NCI-H2029 treated with DMSO at 0.1 percent for 48 hours (cell line): ENCODE results near the gene PBX3.

Experiments used
- DNase-seq: peaks from one replicate; lab custom pipeline; 2025; lab: John Stamatoyannopoulos, UW

The PBX3 gene

DNA sequence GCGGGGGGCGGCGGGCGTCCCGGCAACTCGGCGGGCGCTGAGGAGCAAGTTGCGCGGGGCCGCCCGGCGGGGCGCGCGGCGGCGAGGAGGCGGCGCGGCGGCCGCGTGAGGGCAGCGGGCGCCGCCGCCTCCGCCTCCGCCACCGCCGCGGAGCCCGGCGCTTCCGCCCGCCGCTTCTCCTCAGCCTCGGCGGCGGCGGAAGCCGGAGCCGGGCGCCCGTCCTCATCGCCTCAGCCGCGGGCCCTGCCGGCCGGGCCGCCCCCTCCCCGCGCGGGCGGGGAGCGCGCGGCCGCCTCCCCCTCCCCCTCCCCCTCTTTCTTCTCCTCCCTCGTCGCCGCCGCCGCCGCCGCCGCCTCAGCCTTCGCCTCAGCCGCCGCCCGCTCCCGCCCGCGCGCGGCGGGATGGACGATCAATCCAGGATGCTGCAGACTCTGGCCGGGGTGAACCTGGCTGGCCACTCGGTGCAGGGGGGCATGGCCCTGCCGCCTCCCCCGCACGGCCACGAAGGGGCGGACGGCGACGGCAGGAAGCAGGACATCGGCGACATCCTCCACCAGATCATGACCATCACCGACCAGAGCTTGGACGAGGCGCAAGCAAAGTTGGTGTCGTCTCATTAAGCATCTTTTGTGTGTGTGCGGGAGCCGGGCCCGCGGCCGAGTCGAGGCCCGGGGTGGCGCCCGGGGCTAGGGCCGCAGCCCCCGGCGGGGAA lies at the start of gene PBX3:
Gene PBX3 (plus strand): TSS at position 321 of the 712 bp plus-strand sequence.
- DNase-seq = no peak

DNA sequence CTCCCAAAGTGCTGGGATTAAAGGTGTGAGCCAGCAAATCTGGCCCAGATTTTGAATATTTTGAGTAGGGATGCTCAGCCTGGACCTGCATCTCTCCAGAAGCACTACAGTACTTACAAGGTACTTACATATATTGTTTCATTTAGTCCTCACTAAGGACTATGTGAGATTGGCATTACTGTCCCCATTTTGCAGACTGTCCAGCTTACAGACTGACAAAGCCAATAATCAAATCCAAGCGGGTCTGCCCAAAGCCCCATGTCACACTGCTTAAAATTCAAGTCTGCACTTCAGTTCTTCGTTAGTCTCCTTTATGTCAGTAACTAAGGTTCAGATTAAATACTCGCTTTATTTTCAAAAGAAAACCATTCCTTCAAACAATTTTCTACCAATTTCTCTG lies 47.3 kb upstream of the PBX3 start:
- no peak for DNase-seq

DNA sequence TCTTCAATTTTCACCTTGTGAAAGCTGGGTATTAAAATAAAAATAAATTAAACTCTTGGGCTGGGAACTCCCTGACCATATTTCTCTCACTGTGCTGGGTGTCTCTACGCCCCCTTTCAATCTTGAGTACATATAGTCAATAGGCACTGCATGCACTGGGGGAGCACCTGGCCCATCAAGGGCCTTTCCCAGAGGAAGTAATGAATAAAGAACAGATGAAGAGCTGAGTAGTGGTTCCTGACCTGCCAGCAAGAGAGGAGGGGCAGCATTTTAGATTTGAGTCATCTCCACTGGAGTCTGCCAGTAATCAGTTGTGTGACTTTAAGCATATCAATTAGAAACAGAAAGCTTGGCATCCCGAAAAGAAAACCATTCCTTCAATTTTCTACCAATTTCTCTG lies 46.4 kb upstream of the PBX3 start:
- DNase-seq = no peak

DNA sequence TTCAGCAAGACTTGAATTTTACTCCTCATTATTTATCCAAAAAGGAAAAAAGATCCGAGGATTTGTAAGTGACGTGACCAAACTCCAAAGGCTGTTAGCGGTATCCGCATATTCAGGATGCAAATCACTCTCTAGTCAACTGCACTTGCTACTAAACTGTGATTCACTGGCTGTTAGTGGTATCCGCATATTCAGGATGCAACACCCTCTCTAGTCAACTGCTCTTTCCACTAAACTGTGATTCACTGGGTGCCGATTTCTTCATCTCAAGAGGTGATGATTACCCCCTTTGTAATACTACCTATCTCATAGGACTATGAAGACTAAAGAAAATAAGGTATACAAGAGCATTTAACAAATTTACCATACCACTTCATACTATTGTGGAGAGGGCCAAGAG lies 45.8 kb upstream of the PBX3 start:
- no peak for DNase-seq

DNA sequence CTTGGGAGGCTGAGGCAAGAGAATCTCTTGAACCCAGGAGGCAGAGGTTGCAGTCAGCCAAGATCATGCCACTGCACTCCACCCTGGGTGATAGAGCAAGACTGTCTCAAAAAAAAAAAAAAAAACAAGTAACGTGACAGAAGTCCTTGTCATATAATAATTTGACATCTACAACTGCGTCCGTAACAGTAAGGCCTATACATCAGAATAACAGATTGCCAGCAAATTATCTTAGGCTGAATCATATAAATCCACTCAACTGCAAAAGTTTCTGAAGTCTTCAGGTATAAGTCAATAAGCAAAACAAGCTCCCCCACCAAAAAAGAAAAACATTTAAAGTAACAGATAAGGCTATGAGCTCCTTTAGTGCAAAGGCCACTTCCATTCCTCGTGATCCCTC lies 43.5 kb upstream of the PBX3 start:
- DNase-seq = no peak

DNA sequence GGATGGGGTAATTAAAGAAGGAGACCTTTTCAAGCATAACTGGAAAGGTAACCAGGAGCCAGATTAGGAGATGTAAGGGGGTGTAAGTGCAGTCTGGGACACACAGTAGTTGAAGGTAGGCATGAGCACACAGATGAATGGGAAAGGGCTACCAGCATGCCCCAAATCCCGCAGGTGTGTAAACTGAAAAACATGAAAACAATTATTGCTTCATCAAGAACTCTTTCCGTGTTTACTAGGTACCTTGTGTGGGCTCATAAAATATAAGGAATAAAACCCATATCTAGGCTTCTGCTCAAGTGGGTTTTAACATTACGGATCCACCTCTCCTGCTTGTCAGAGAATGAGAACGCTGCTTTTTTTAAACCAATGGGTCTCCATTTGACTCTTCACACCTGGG lies 41.3 kb upstream of the PBX3 start:
- DNase-seq = no peak

DNA sequence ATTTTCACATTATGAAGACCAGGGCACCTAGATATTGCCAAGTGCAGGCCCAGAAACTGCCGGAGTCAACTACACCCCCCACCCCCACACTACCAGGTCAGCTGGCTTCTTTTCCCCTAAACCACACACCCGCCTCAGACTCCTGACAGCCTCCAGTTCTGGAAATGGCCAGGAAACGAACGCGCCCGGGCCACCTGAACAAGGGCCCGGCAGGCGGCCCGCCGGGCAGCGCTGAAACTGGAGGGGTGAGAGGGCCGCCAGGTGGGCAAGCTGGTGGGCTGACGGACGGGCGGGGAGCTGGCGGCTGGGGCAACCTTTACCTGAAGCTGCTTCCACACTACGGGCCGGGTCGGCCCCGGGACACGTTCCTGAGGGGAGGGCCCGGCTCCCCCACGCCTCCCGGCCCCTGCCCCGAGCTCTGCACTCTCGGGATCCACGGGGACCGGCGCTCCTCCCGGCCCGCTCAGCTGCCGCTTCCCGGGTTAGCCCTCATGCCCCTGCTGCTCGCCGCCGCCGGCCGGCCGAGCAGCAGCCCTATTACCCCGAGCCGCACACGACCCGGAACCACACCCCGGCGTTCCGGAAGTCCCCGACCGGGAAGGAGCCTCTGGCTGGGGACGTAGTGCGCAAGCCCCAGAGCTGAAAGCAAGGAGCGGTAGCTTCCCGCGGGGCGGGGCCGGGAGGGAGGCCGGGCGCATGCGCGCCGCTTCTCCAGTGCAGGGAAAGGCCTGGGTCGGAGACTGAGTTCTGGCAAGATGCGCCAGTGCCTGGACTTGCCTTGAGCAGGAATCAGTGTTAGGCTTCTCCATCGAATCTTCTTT lies 40.3 kb upstream of the PBX3 start, which contains the start of gene MAPKAP1:
Gene MAPKAP1 (minus strand): TSS at position 558 of the 821 bp plus-strand sequence. CDS start 34,634 bp downstream, outside the sequence.
- DNase-seq = peak; percentile 75

DNA sequence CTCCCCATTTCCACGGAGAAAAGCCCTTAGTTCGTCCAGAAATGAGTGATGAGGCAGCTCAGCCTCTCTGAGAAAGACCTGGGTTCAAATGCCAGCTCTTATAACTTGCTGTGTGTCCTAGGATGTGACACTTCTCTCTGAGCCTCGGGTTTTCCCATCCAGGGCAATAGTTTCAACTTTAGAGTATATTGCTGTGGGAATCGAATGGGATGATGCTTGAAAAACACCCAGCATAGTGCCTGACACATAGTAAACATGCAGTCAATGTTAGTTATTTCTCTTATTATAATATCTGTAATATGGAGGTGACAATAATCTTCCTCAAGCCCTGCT lies 39.7 kb upstream of the PBX3 start:
- no peak for DNase-seq

DNA sequence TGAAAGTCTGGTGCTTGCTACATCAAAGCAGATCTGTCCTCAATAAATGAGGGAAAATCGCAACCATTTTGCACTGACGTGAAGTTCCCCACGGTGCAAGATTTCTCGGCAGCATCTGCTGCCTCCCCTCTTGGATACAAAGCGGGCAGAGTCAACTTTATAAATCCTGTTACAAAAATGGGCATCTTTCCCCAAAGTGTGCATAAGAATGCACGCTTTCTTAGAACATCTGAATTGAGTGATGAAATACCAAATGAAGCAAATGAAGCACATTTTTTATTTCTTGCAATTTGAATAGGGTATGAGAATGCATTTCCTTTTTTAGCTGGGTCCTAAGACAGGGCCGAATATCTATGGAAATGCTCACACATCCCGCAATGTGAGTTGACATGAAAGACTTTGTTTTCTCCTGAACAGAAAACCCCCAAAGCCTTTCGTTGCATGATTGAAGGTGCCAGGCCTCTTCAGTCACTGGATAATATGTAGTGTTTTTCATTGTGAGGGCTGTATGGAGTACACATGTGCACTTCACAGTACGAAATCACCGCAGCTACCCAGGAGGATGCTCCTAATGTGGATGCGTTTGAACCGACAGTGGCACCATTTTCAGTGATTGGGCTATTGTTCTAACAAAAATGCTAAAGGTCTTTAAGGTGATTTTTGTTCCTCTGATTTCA lies 20.6 kb upstream of the PBX3 start:
- DNase-seq = no peak

DNA sequence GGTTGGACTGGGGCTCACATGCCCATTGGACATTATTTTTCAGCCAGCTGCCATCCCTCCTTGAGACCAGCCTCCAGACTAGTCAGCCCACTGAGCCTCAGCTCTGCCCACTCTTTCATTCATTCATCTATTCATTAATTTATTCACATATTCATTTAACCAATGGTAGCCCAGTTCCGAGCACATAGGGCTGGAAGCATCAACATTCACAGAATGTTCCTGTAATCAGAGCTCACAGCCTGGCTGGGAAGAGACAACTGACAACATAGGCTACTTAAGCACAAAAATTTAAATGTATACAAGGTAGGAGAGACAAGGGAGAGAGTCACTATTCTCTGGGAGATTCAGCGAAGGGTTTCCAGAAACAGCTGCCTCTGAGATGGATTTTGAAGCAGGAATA lies 17.0 kb upstream of the PBX3 start:
- no peak for DNase-seq

DNA sequence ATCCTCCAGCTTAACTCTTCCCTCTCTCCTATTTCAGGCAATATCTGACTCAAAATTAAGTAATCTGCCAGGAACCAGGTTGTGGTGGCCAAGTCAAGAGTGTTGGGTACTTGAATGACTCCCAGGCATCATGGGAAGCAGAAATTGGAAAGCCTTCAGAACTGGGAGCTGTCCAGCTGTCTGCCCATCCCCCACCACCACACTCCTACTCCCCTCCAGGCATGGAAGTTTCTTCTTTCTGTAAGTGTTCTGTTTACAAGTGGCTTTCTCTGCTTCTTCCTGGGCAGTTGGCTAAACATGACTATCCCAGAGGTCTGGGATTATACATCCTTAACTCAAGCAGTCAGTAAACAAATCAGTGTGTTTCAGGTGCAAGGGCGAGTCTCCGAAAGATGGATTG lies 14.6 kb upstream of the PBX3 start:
- no peak for DNase-seq

DNA sequence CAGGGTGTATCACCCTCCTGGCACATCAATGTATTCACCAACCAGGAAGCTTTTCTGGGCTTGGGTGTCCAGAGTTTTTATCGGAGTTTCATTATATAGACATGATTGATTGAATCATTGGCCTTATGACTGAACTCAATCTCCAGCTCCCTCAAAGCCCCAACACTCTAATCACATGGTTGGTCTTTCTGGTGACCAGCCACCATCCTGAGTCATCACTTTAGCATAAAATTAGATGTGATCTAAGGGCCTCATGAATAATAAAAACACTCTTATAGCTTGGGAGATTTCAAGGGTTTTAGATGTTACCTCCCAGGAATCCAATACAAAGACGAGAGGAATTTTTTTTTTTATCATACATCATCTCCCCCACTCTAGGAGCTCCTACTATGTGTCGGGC lies 7.7 kb upstream of the PBX3 start:
- no peak for DNase-seq

DNA sequence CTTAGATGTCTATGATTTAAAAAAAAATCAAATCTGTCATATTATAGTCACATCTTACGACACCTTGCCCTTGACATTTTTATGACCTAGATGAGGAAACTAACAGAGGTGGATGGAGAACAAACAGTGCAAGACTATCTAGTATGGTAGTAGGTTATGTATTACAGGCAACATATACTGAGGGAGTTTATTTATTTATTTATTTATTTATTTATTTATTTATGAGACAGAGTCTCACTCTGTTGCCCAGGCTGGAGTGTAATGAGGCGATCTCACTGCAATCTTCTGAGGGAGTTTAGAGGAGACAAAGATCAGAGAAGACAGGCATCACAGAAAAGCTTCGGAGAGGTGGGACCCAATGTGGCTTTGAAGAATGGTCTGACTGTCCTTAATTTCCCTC lies 4.5 kb upstream of the PBX3 start:
- DNase-seq = no peak

DNA sequence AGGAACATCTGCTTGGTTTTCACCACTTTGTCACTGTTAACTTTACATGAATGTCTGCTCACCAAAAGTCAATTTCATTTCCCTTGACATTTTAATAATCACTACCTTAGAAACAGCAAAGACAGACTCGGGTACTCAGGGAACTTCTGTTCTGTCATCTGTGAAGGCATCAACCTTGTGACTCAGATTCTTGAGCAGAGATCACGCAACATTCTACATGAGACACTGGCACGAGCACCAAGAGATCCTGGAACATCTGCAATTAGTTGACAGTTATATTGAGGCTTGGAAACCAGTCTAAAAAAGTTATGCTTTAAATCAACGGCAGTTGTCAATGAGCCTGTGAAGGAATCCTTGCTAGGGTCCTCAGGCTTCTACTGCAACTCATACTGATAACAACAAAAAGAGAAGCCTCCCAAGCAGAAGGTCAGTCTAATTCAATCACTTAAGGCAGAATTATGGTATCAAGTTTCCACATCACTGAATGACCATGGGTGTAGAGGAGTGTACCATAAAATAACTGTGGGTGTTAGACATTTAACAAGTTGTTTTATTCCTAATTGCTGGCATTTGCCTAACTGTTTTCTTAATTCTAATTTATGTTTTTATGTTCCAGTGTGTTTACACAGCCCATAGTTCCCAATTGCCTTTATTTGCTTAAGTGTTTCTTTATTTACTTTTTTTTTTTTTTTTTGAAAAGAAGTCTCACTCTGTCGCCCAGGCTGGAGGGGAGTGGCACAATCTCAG lies 3.3 kb upstream of the PBX3 start:
- no peak for DNase-seq

DNA sequence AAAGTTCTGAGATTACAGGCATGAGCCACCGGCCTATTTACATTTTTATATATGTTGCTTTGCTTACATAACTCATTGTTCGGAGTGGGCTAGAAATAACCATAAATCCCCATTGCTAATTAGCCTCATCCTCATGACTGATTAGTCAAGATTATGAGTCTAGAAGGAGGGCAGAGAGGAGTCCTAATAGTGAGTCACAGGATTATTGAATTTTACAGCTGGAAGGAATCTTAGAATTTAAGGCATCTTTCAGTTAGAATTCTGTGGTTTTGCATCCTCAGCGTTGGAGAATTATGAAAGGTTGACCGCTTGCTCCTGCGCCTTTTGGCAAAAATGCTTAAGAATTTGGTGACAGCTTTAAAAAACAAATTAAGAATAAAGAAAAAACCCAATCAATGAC lies 2.6 kb upstream of the PBX3 start:
- DNase-seq = no peak

DNA sequence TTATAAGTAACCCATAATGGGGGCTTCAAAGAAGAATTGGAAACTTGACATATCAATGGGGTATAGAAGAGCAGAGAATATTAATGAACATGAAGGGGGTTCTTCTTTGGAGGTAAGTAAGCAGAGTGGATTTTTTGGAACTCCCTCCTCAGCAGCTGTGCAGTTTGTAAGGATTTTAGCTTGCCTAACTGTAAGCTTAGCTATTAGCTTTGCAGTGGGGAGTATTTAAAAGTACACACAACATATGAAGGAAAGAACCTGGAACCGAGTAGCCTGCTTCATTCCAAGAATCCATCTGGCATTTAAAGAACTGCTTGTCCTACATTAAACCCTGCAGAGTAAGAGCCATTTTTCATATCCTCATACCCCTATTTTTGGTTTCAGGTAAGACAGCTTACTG lies 2.2 kb upstream of the PBX3 start:
- no peak for DNase-seq

DNA sequence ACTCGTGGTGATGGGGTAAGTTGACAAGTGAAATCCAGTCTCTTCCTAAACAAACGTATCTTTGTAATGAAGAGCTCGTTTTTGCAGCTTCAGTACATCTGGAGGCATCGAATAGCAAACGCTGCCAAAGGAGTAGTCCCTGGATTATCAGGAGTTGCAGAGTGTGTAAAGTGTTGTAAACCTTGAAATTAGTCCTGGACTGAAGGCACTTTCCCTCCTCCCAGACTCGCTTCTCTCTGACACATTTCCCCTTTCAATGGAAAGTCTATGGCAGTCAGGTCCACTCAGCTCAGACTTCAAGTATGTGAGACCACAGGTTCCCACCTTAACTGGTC lies 1.5 kb upstream of the PBX3 start:
- peak; percentile 73 for DNase-seq

DNA sequence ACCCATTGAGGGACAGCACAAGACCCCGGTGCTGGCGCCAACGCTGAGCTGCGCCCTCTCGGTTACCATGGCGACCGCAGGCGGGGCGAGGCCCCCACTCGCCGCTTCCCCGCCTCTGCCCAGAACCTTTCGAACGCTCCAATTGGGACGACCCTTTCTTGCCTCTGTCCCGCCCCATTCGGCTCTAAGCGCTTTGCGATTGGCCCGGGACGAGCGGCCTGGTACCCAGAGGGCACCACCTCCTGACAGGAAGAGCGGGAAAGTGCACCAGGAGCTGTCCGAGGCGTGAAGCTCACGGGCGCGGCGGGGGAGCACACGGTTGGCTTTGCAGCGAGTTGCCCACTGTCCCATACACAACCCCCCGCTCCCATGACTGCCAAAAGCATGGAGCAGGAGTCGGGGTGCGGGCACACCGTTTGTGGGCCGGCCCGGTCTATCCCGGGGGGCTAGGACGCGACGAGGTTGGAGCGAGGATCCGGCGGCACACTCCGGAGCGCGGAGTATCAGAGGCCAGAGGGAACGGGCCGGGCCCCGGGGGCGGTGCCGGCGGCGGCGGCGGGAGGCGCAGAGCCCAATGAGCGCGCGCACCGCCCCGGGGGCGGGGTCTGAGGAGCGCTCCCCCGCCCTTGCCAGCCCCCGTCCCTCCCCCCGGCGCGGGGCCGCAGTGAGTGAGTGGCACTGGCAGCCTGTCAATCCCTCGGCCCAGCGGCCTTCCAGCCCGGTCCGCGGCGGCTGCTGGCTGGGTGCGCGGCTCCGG lies 978 bp upstream of the PBX3 start:
- DNase-seq = peak; percentile 95

DNA sequence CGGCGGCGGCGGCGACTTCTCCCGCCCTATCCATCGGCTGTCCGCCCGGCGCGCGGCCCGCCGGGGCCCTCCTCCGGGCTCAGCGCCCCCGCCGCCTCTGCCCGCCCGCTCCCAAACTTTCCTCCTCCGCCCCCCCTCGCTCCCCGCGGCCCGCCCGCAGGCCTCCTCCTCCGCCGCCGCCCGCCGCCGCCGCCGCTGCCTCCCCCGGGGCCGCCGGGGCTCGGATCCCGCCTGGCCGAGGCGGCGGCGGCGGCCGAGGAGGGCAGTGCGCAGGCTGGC lies 460 bp upstream of the PBX3 start:
- DNase-seq = no peak

DNA sequence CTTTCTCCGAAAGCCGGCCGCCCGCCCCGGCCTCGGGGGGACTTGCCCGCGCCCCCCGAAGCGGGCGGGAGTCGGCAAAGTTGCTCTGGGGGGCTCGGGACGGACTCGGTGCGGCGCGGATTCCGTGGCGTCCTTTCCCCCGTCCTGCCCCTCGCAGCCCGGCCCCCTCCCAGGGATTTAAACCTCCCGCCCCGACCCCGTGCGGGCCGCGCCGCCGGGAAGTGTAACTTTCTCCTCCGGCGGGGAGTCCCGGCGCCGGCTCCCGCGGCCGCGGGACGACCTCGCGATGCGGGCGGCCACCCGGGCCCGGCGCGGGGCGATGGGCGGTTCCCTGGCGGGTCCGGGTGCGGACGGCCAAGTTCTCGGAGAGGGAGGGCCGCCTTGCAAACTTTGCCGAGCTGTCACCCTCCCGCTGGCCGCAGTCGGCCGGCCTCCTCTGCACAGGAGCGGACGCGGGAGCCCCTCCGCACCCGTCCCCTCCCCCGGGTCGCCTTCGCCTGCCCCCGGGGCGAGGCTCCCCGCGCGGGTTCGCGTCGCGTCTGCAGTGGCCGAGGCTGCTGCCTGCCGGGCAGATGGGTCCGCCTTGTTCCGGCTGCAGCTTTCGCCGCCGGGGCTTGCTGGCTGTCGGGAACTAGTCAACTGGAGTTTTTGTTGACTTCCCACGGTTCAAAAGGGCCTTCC lies 732 bp downstream of the PBX3 start:
- DNase-seq = no peak

DNA sequence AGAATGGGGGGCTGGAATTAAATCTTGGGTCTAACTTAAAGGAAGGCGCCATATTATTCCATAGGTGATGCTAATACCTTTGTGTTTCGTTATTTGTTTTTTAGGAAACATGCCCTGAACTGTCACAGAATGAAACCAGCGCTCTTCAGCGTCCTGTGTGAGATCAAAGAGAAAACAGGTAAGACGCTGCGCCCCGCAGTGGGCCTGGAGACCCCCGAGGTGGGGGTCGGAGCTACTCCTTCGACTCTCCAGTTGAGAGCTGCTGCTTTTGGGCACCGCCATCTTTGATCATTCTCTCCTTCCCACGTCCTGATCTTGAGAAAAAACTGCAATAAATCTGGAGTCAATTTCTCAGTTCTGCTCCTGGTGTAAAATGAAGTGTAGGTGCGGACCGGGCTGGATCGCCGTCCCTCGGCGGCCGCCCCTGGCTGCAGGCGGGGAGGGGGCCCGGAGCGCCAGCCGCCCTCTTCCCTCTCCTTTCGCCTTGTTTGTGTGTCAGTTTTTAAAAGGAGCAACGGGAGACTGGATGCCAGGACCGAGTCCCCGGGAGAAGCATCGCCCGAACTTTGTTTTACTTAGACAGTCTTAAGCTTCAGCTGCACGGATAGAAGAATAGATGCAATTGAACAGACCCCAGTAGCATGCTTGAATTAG lies 1.4 kb downstream of the PBX3 start:
- DNase-seq = no peak
